ENCODE measurements around the gene OSBPL1A.

Gene OSBPL1A

GRCh38 chr18:24276994-24277393 is 120.6 kb downstream of the OSBPL1A start:
- no peak for DNase-seq (ENCODE audit: low read depth in 1 of 2, low spot score in 1 of 2)
- no peak overlapping the region for H3K27ac ChIP-seq (replicated peaks)
- no peak overlapping the region for H3K4me3 ChIP-seq (replicated peaks; ENCODE audit: insufficient read depth, low read length)
- TF ChIP-seq GABPA (IDR thresholded peaks at IDR 0.05; ENCODE audit: low read depth) (no peak), SPI1 (IDR thresholded peaks at IDR 0.05; ENCODE audit: borderline replicate concordance, low read depth) (no peak), POLR2AphosphoS5 (IDR thresholded peaks at IDR 0.05; ENCODE audit: low read depth) (no peak), REST (IDR thresholded peaks at IDR 0.05; ENCODE audit: insufficient replicate concordance, low read depth) (no peak), CTCF (IDR thresholded peaks at IDR 0.05; ENCODE audit: insufficient read depth, low read length) (no peak)
- no peaks in the 10 kb centered on the region for H3K27me3 ChIP-seq (ENCODE audit: insufficient read depth, poor library complexity, severe bottlenecking)

- TF ChIP-seq SPI1 (IDR thresholded peaks at IDR 0.05; ENCODE audit: borderline replicate concordance, low read depth) (peak; percentile 40; the same call in 1 of the 2 replicates), POLR2AphosphoS5 (IDR thresholded peaks at IDR 0.05; ENCODE audit: low read depth) (no peak)
- H3K27me3 ChIP-seq (ENCODE audit: insufficient read depth, poor library complexity, severe bottlenecking): no peaks in the 10 kb centered on the region
- DNase-seq (ENCODE audit: low read depth in 1 of 2, low spot score in 1 of 2): peak in 1 of 2 experiments; percentile 68
- H3K27ac ChIP-seq (replicated peaks): no peak overlapping the region
- H3K4me3 ChIP-seq (replicated peaks; ENCODE audit: insufficient read depth, low read length): no peak overlapping the region
Observed at GRCh38 chr18:24274837-24275236, 122.8 kb downstream of the OSBPL1A start.

GRCh38 chr18:24273596-24273995 is 124.0 kb downstream of the OSBPL1A start:
- no peak for DNase-seq (ENCODE audit: low read depth in 1 of 2, low spot score in 1 of 2)
- TF ChIP-seq SPI1 (IDR thresholded peaks at IDR 0.05; ENCODE audit: borderline replicate concordance, low read depth): peak; percentile 25; the same call in 1 of the 2 replicates
- TF ChIP-seq CTCF (IDR thresholded peaks at IDR 0.05; ENCODE audit: insufficient read depth, low read length): no peak
- no peak overlapping the region for H3K4me3 ChIP-seq (replicated peaks; ENCODE audit: insufficient read depth, low read length)
- H3K27me3 ChIP-seq (ENCODE audit: insufficient read depth, poor library complexity, severe bottlenecking): no peaks in the 10 kb centered on the region
- H3K27ac ChIP-seq (replicated peaks): no peak overlapping the region

- DNase-seq (ENCODE audit: low read depth in 1 of 2, low spot score in 1 of 2): no peak
- Histone ChIP-seq H3K27ac (replicated peaks) (no peak overlapping the region), H3K4me3 (replicated peaks; ENCODE audit: insufficient read depth, low read length) (peak overlapping the region; percentile 19), H3K27me3 (ENCODE audit: insufficient read depth, poor library complexity, severe bottlenecking) (no peaks in the 10 kb centered on the region)
- TF ChIP-seq GABPA (IDR thresholded peaks at IDR 0.05; ENCODE audit: low read depth) (no peak), REST (IDR thresholded peaks at IDR 0.05; ENCODE audit: insufficient replicate concordance, low read depth) (no peak), SPI1 (IDR thresholded peaks at IDR 0.05; ENCODE audit: borderline replicate concordance, low read depth) (no peak), POLR2AphosphoS5 (IDR thresholded peaks at IDR 0.05; ENCODE audit: low read depth) (no peak), CTCF (IDR thresholded peaks at IDR 0.05; ENCODE audit: insufficient read depth, low read length) (no peak)
Observed at GRCh38 chr18:24272229-24272525, 125.4 kb downstream of the OSBPL1A start.

Data from HL-60 (cell line).